ENCODE data around the gene CTAGE6.
"Not testable (repeated sequence)": the region's sequence is repeated elsewhere in the genome, so short reads cannot be mapped to it uniquely, and the experiment has no call there.

Gene CTAGE6

DNA sequence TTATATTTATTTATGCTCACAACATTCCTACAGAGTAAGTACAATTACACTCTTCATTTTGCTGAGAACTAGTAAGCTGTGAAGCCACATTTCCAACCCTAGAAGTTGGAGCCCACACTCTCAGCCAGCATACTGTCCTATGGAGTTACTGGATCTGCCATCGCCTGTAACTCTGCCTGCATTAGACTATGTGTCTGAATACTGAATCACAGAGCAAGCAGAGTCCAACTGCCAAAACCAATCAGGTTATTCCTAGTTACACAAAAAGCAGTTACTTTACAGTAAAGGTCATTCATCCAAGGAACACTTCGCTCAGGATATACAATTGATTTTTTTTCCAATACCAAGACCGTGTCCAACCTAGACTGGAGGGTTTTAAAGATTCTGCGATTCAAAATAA lies 21.5 kb downstream of the CTAGE6 start:
- H3K4me3 ChIP-seq (ENCODE audit: low read length): no peak overlapping the region
- DNase-seq (ENCODE audit: low read depth): no peak
- TF ChIP-seq, protein P1, sequence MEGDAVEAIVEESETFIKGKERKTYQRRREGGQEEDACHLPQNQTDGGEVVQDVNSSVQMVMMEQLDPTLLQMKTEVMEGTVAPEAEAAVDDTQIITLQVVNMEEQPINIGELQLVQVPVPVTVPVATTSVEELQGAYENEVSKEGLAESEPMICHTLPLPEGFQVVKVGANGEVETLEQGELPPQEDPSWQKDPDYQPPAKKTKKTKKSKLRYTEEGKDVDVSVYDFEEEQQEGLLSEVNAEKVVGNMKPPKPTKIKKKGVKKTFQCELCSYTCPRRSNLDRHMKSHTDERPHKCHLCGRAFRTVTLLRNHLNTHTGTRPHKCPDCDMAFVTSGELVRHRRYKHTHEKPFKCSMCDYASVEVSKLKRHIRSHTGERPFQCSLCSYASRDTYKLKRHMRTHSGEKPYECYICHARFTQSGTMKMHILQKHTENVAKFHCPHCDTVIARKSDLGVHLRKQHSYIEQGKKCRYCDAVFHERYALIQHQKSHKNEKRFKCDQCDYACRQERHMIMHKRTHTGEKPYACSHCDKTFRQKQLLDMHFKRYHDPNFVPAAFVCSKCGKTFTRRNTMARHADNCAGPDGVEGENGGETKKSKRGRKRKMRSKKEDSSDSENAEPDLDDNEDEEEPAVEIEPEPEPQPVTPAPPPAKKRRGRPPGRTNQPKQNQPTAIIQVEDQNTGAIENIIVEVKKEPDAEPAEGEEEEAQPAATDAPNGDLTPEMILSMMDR (conservative IDR thresholded peaks at IDR 0.05; ENCODE audit: low read length): no peak

DNA sequence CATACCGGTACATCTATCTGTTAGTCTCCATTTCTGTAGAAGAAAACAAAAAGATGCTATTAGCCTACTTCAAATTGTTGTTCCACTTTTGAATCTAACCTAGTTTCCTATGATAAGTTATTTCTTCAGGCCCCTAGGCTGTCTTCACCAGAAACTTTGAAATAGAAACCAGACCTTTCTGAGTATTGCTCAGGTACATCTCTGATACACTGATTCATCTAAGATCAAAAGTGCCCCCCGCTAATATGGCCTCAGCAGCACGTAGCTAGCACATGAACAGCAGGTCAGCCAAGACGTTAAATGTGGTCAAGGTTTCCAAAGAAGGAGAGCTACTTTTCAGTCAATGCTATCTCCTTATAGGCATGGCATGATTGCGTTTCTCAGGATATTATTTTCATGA lies 23.6 kb downstream of the CTAGE6 start:
- no peak overlapping the region for H3K4me3 ChIP-seq (ENCODE audit: low read length)
- no peak for DNase-seq (ENCODE audit: low read depth)
- TF ChIP-seq, protein P1 (conservative IDR thresholded peaks at IDR 0.05; ENCODE audit: low read length): no peak

DNA sequence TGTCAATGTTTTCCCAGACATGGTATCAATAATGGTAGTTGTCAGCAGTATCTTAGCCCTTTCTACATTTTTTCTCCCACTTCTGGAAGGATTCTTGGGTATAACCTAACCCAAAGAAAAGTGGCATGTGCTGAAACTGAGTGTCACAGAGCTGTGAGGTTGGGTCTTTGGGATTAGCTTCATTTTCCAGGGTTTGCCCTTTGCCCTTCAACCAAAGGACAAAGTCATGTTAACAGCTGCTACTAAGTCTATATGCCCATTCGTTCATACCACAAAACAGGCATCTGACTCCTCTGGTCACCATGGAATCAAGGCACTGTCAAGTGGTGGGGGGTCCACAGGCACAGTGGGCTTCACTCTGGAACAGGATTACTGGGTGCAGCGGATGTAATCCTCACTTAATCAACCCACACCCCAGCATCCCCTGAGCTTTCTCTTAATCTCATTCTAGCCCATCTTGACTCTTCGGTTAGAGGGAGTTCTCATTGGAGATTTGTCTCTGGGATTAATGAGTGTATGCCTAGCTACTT lies 29.1 kb downstream of the CTAGE6 start:
- TF ChIP-seq, protein P1 (conservative IDR thresholded peaks at IDR 0.05; ENCODE audit: low read length): no peak
- H3K4me3 ChIP-seq (ENCODE audit: low read length): no peak overlapping the region
- DNase-seq (ENCODE audit: low read depth): no peak

DNA sequence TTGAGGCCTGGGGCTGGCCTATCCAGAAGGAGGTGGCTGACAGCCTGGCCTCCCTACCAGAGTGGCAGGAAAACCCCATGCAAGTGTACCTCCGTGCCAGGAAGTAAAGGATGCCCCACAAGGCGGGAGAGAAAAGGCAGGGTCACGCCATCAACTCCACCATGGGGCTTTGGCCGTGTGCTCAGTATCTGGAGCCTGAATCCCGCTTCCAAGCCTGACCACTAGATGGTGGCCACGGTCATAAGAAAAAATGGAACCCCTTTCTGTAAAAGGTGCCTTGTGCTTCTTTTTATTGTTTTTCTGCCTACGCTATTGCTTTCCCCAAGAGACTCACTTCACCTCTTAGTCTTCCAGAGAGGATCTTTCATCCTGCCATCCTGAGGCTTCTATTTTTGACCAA lies 29.9 kb downstream of the CTAGE6 start:
- not testable (repeated sequence) for DNase-seq (ENCODE audit: low read depth); H3K4me3 ChIP-seq (ENCODE audit: low read length)

DNA sequence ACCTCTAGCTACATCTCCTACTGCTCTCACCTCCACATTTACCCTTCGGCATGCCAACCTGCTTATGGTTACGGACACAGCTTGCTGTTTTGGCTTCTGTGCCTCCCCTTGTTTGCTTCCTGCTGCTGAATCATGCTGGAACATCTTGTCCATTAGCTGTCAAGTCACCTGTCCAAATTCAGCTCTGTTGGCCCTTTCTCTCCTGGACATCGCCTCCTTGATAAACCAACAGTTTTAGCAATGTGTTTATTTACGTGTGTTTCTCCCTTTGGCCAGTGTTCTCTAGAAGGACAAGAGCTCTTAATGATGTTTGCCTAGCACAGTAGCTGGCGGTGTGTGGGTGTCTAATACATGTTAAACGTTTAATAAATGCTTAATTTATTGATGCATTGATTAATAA lies 31.4 kb downstream of the CTAGE6 start:
- not testable (repeated sequence) for DNase-seq (ENCODE audit: low read depth); H3K4me3 ChIP-seq (ENCODE audit: low read length)

DNA sequence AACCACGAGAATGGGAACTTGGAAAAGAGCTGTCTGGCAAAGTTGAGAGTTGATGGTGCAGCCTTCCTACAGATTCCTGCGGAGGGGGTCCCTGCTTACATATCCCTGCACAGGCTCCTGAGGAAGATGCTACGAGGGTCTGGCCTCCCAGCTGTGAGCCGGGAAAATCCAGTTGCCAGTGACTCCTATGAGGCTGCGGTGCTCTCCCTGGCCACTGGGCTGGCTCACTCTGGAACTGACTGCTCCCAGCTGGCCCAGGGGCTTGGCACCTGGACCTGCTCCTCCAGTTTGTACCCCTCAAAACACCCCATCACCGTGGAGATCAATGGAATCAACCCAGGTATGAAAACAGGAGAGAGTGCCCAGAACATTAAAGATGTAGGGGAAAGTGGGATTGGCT lies 37.2 kb downstream of the CTAGE6 start:
- not testable (repeated sequence) for DNase-seq (ENCODE audit: low read depth); H3K4me3 ChIP-seq (ENCODE audit: low read length)

GRCh38 chr7:143715543-143716193 lies 41.8 kb downstream of the CTAGE6 start:
- not testable (repeated sequence) for DNase-seq (ENCODE audit: low read depth); H3K4me3 ChIP-seq (ENCODE audit: low read length)

- not testable (repeated sequence) for H3K4me3 ChIP-seq (ENCODE audit: low read length); DNase-seq (ENCODE audit: low read depth)
Measured at GRCh38 chr7:143714581-143715454, 42.7 kb downstream of the CTAGE6 start.

DNA sequence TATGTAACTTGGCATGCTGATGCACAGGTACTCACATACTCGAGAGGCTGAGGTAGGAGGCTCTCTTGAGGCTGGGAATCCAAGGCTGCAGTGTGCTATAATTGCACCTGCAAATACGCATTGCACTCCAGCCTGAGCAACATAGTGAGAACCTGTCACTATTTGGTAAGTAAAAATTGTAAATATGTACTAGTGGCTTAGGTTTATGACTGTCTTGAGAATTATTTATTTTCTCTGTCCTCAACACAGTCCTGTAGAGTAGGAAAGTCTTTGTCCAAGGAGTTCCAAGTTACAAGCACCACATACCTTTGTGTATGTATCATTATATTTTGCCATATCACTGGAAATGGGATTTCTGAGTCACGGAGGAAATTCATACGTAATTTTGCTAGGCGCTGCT lies 45.1 kb downstream of the CTAGE6 start:
- DNase-seq (ENCODE audit: low read depth); H3K4me3 ChIP-seq (ENCODE audit: low read length): not testable (repeated sequence)

DNA sequence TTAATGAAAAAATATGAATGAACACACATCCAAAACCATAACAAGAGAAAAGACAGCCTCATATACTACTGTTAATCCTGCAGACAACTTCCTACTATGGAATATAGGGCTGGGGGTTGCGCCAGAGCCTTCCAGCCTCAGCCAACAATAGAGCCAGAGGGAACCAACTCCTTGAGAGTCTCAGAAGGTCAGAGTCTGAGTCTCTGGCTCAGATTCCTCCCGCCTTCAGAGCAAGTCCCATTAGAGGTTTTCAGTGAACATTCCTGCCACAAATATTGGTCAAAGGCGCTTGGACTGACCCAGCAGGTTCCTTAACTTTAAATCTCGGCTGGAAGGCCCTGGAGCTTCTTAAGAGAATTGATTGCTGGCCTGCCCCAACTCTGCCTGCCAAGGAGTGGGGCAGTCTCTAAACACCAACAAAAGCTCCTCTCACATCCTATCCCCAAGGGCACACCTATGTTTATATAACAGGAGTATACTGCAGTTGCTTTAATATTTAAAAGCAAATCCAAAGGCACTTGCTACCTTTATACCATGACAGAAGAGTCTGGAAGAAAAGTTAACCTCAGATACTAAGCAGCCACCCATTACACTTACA lies 45.7 kb downstream of the CTAGE6 start:
- DNase-seq (ENCODE audit: low read depth): not testable (repeated sequence)

DNA sequence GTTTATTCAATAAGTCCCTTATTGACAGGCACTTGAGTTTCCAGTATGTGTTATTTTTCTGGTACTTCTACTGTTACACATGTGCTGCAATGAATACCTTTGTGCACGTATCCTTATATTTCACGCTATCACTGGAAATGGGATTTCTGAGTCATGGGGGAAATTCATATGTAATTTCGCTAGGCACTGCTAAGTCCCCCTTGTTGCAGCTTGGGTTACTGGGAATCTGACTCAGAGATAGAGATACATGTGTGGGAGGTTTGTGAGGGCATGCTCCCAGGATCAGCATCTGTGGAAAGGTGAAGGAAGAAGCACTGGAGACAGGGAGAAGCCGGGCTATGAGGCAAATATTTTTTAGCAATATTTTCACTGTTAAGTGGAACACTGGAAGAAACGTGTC lies 47.6 kb downstream of the CTAGE6 start:
- H3K4me3 ChIP-seq (ENCODE audit: low read length); DNase-seq (ENCODE audit: low read depth): not testable (repeated sequence)

More for the DNA sequence above, 45.7 kb downstream of the CTAGE6 start:
- H3K4me3 ChIP-seq (ENCODE audit: low read length): not testable (repeated sequence)
